T-helper 17 cell (primary cell): ENCODE measurements around the gene ACOT7. TPM values are rescaled to one million over a fixed set of nuclear protein-coding genes. Genes with fewer than 3 reads are reported as not detected.

Source experiments
- ATAC-seq: fragments of 150-1000 bp; cut with Tn5 transposase; 2 replicates; pipeline ENCODE4 v1.10.0; 2021; ENCODE audit warnings: mild to moderate bottlenecking, moderate library complexity
- DNase-seq, 3 donors: peaks; one replicate each; pipeline versions ENCODE4 v3.0.0 to v3.0.0-alpha.2; 2020 to 2021
- H3K9me3 ChIP-seq: one replicate; pipeline ENCODE4 v1.7.0; 2013; ENCODE audit warnings: low read length, mild to moderate bottlenecking; ENCODE audit not compliant: control insufficient read depth, poor library complexity, severe bottlenecking
- H3K27ac Mint-ChIP-seq: one replicate; pipeline ENCODE4 v1.8.0; 2022; ENCODE audit warnings: mild to moderate bottlenecking, moderate library complexity, mixed read lengths
- H3K27me3 Mint-ChIP-seq: one replicate; pipeline ENCODE4 v1.8.0; 2022; ENCODE audit warnings: mixed read lengths
- H3K36me3 Mint-ChIP-seq: one replicate; pipeline ENCODE4 v1.8.0; 2022; ENCODE audit warnings: low read depth, mixed read lengths
- H3K4me1 Mint-ChIP-seq: one replicate; pipeline ENCODE4 v1.8.0; 2022; ENCODE audit warnings: mild to moderate bottlenecking, mixed read lengths
- H3K4me3 Mint-ChIP-seq: one replicate; pipeline ENCODE4 v1.8.0; 2022; ENCODE audit warnings: mild to moderate bottlenecking, moderate library complexity, mixed read lengths
- total RNA-seq, 4 donors: library from RNA in 2 of 4; stranded (reverse) in 2 of 4; gene quantifications; one replicate each; pipeline ENCODE4 v1.2.3 and lab custom pipeline; 2022 to 2026

ACOT7 gene
- total RNA-seq, 2 donors from 2014 or later: 4.9 to 7.1 TPM

DNA sequence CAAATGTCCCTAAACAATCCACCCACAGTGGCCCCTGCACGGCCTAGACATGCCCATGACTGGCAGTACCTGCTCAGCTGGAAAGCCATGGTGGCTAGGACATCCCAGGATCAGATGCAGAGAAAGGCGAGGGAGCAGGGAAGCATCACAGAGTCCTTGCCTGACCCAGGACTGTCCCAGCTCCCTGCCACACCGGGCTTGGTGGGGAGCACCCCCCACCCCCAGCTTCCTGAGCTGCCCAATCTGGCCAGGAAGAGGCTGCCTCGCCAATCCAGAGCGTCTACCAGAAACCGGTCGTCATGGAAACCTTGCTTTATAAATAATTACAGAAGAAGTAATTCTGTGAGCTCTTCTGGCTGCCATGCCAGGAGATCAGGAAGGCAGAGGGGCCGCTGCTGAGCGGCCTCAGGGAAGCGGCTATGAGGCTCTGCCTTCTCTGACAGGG is 34.8 kb downstream of the ACOT7 start:
- Mint-ChIP-seq H3K36me3 (no peaks in the 10 kb centered on the region), H3K4me1 (peaks cover 32% of the 10 kb centered on the region), H3K27me3 (no peaks in the 10 kb centered on the region), H3K27ac (peak overlapping the region; percentile 96), H3K4me3 (peak overlapping the region; percentile 82)
- no peaks in the 10 kb centered on the region for H3K9me3 ChIP-seq
- DNase-seq (peak; percentile 38 to 62 (median 59)), ATAC-seq (peak; percentile 81)

DNA sequence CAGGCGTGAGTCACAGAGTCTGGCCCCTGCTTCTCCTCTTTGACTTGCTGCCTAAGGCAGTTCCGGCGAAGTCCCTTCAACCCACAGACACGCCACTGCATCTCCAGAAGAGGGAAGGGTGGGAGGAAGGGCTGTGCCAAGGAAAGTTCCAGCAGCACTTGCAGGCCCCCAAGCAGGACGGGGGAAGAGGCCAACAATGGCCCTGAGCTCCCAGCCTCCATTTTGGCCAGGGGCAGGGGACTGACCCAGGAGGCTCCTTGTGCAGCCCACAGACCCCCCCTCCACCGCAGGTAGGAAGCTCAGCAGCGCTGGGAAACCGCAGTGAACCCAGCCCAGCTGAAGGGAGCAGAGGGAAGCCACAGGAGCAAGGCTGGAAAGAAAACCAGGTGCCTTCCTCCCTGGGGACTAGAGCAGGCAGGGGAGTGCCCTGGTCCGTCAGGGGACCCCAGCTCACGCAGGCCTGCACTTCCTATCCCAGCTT is 35.4 kb downstream of the ACOT7 start:
- peak overlapping the region; percentile 82 for H3K4me3 Mint-ChIP-seq
- DNase-seq: no peak
- peak overlapping the region; percentile 96 for H3K27ac Mint-ChIP-seq
- peak; percentile 33 for ATAC-seq
- no peaks in the 10 kb centered on the region for H3K36me3 Mint-ChIP-seq
- peaks cover 29% of the 10 kb centered on the region for H3K4me1 Mint-ChIP-seq
- H3K9me3 ChIP-seq: no peaks in the 10 kb centered on the region
- no peaks in the 10 kb centered on the region for H3K27me3 Mint-ChIP-seq

DNA sequence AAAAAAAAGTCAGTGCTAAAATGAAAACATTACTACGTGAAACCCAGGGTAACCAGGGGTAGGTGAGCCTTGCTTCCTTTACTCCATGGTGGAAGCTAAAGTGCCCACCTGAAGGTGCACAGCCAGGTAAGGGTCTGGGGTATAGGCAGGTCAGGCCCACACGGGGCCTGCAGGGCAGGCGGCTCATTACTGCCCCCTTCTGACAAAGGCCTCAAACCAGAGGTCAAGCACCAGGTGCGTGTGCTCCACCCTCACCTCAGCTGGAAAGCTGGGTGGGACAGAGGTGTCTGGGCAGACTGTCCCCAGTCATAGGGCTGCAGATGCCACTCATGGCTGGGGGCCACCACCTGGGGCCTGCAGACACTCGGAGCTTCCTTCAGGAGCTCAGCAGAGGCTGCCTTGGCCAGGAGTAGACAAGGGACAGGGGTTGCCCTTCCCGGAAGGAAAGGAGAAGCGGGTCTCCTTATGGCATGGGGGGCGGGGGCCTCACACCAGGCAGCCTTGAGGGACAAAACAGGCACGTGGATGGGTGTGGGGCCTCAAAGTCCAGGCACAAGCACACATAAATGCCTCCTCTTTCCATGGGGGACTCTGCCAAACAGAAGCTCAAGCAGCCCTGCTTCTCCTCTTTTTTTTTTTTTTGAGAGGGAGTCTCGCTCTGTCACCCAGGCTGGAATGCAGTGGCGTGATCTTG is 36.2 kb downstream of the ACOT7 start:
- Mint-ChIP-seq H3K36me3 (no peaks in the 10 kb centered on the region), H3K27me3 (no peaks in the 10 kb centered on the region), H3K4me3 (no peak overlapping the region), H3K27ac (peak overlapping the region; percentile 96), H3K4me1 (peaks cover 29% of the 10 kb centered on the region)
- H3K9me3 ChIP-seq: no peaks in the 10 kb centered on the region
- ATAC-seq (no peak), DNase-seq (no peak)

DNA sequence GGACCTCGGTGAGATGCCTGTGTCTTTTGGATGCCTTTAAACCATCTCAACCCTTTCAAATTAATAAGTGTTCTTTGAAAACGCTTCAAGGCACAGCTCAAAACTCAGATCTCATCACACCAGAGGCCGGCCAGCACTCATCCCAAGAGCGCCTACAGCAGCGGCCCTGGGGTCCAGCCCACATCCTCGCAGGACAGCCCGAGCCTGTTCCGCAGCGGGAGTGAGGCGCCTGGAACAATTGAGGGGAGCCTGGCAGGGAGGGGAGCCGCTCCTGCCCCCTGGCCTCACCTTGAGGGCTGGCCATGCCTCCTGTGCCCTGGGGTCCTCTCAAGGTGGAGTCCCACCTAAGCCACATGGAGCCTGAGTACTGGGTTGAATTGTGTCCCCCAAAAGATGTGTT is 37.9 kb downstream of the ACOT7 start:
- Mint-ChIP-seq H3K4me3 (no peak overlapping the region), H3K27me3 (no peaks in the 10 kb centered on the region), H3K4me1 (peaks cover 27% of the 10 kb centered on the region), H3K36me3 (no peaks in the 10 kb centered on the region), H3K27ac (no peak overlapping the region)
- no peaks in the 10 kb centered on the region for H3K9me3 ChIP-seq
- no peak for ATAC-seq
- no peak for DNase-seq

DNA sequence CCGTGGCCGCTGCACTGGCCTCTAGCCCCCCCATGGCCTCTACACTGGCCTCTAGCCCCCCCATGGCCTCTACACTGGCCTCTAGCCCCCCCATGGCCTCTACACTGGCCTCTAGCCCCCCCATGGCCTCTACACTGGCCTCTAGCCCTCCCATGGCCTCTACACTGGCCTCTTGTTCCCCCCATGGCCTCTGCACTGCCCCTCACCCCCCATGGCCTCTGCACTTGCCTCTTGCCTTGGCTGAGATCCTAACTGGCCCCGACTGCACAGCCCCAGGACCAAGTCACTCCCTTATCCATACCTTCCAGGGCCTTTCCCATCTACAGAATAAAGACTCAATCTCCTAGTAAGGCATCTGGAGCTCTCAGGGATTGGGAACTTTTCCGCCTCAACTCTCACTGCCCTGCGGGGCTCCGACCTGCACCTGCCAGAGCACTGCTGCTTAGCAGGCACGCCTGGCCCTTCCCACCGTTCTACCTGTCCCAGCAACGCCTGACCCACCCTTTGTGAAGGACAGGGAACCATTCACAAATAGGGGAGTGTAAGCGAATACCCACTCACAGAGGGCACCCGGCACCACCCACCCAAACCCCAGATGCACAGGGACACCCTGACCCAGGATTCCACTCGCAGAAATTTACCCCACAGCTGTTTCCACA is 38.8 kb downstream of the ACOT7 start:
- peak overlapping the region; percentile 19 for H3K27ac Mint-ChIP-seq
- ATAC-seq (no peak), DNase-seq (no peak)
- peaks cover 20% of the 10 kb centered on the region for H3K4me1 Mint-ChIP-seq
- H3K4me3 Mint-ChIP-seq: no peak overlapping the region
- H3K36me3 Mint-ChIP-seq: no peaks in the 10 kb centered on the region
- H3K9me3 ChIP-seq: no peaks in the 10 kb centered on the region
- no peaks in the 10 kb centered on the region for H3K27me3 Mint-ChIP-seq

DNA sequence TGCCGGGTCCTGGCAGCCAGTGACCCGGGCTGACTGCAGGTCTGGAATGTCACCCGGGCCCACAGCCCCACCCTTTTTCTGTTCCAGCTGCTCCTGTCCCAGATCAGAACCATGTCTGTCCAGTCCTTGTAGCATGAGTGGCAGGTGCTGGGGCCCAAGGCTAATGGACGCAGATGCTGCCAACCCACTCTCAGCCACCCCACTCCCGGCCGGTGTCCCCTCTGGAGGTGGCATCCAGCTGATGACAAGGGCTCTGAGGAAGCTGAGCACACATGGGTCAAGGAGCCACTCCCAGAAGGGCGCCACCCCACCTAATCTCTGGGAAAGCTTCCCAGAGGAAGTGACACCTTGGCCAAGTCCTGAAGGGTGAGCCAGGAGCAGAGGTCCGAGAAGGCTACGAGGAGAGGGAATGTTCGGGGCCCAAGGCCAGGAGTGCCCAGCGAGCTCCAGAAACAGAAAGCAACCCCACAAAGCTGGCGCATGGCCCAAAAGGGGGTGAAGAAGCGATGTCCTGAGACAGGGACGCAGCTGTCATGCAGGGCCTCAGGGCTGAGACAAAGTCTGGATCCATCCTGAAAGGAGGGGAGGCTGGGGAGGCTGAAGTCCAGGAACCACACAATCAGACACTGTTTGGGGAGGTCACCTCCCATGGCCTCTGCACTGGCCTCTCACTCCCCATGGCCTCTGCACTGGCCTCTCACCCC is 39.5 kb downstream of the ACOT7 start:
- Mint-ChIP-seq H3K36me3 (no peaks in the 10 kb centered on the region), H3K27me3 (no peaks in the 10 kb centered on the region), H3K27ac (peak overlapping the region; percentile 45), H3K4me3 (no peak overlapping the region), H3K4me1 (peaks cover 18% of the 10 kb centered on the region)
- no peak for DNase-seq
- no peak for ATAC-seq
- H3K9me3 ChIP-seq: no peaks in the 10 kb centered on the region

DNA sequence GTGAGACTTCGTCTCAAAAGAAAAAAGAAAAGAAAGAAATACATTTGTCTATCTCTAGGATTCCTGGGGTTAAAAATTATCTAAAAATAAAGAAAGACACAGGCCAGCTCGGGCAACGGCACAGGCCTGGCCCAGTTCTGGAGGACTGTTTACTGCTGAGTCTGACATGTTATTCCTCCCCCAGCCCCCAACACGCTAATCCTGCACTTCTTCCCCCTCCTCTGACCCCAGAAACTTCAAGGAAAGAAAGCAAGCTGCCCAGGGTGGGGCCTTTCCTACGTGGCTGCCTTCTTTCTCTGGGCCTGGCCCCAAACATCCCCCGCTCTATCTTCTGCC is 40.0 kb downstream of the ACOT7 start:
- no peaks in the 10 kb centered on the region for H3K36me3 Mint-ChIP-seq
- ATAC-seq (no peak), DNase-seq (no peak)

DNA sequence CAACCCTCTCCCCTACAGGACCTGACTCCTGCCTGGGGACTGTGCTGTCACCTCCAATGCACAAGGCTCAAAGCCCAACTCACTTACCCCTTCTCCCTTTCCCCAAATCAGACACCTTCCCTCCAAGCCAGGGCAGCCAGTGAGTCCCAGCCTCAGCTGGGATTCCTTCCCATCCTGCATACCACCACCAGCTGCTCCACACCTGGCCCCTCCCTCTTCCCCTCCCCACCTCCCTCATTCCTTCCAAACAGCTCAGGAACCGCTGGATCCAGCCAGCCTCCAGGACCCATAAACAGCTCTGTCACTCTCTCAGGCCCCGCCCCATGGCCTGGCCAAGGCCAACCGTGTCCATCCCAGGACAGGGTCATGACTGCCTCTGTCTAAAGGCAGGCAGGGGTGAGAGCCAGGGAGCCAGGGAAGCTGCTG is 41.4 kb downstream of the ACOT7 start:
- DNase-seq: no peak

More for the DNA sequence above, 40.0 kb downstream of the ACOT7 start:
- Mint-ChIP-seq H3K27ac (peak overlapping the region; percentile 45), H3K27me3 (no peaks in the 10 kb centered on the region), H3K4me3 (no peak overlapping the region), H3K4me1 (peaks cover 15% of the 10 kb centered on the region)
- no peaks in the 10 kb centered on the region for H3K9me3 ChIP-seq

DNA sequence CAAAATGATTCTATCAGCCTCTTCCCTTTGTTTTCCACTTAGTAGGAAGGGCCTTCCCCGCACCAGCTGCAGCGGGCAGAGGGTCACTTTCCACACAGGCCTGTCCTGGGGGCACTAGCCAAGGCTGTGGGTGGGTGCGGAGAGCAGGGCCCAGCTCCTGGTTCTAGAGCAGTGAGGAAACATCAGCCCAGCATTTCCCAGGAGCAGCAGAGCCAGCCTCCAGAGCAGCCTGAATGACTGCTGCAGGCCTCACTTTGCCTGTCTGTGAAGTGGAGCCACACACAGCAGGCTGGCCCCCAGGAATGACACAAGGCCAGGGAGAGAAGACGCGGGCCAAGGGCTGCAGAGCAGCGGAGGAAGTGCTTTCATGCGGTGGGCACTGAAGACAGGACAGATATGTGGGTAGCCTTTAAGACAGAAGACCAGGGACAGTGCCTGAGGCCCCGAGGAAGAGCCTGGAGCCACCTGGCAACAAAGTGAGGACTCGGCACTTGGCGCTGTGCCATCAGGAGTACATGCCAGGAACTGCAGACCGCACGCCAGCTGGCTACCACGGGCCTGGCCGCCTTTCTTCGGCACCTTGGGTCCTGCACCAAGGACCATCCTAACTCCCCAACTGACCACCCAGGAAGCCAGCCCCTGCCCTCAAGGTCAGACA is 42.0 kb downstream of the ACOT7 start:
- H3K27ac Mint-ChIP-seq: no peak overlapping the region
- ATAC-seq (no peak), DNase-seq (no peak)
- no peaks in the 10 kb centered on the region for H3K27me3 Mint-ChIP-seq
- H3K4me1 Mint-ChIP-seq: peaks cover 23% of the 10 kb centered on the region
- no peak overlapping the region for H3K4me3 Mint-ChIP-seq
- no peaks in the 10 kb centered on the region for H3K9me3 ChIP-seq
- H3K36me3 Mint-ChIP-seq: no peaks in the 10 kb centered on the region

More for the DNA sequence above, 41.4 kb downstream of the ACOT7 start:
- Mint-ChIP-seq H3K27me3 (no peaks in the 10 kb centered on the region), H3K27ac (no peak overlapping the region), H3K4me3 (no peak overlapping the region), H3K4me1 (peaks cover 22% of the 10 kb centered on the region), H3K36me3 (no peaks in the 10 kb centered on the region)
- no peak for ATAC-seq
- no peaks in the 10 kb centered on the region for H3K9me3 ChIP-seq

DNA sequence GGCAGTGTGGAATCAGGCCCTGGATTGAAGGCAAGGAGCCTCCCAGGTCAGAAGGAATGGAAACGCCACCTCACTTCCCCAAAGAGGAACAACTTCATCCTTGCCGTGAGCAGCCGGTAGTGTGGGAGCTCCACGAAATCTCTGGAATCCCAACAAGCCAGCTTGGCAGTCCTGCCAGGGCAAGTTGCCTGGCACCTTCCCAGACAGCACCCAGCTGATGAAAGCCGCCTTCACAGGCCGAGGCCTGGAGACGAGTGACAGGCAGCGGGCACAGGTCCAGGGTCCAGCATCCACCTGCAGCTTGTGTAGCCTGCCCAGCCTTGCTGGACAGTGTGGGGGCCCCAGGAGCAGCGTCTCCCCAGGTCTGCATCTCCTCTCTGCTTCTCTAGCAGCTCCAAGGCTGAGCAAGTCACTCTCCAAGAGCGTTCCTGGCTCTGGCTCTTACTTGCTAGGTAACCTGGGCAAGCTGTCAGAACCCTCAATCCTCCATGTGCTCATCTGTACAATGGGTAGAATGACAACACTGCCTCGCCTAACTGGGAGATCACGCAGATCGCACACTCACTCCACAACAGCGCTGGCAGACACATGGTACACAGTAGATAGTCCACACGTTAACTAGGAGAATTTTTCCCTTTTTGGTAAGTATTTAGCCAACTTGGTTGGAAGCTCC is 43.0 kb downstream of the ACOT7 start:
- Mint-ChIP-seq H3K36me3 (no peaks in the 10 kb centered on the region), H3K27me3 (no peaks in the 10 kb centered on the region), H3K27ac (peak overlapping the region; percentile 41)

DNA sequence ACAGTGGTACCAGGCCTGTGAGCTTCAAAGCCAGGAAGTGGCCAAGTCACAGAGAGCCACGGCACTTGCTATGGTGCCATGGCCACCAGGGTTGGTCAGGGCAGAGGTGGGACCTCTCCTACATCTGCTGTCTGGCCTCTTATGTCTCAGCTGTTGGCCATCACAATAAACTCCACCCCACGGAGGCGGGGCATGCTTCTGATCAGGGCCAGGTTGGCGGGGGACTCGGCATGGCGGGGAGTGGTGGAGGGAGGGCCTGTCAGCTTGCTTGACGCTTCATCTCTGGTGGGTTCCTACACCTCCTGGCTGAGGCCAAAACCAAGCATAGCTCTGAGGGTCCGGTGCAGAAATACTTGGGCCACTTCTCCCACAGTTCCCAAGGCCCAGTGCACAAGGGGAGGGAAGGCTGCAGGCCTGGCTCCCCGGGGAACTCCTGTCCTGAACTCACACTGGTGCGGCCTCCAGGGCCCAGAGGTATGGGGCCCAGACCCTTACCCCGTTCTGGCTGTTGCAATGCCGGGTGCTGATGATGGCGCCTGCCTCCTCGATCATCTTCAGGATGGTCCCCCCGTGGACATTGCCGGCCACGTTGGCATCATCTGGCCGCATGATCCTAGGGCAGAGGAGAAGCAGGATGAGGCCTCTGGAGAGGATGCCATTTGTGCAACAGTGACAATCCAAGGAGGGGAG is 44.2 kb downstream of the ACOT7 start:
- H3K4me3 Mint-ChIP-seq: no peak overlapping the region
- DNase-seq (no peak), ATAC-seq (no peak)
- no peaks in the 10 kb centered on the region for H3K9me3 ChIP-seq
- peaks cover 21% of the 10 kb centered on the region for H3K4me1 Mint-ChIP-seq
- no peaks in the 10 kb centered on the region for H3K27me3 Mint-ChIP-seq
- H3K36me3 Mint-ChIP-seq: no peaks in the 10 kb centered on the region
- peak overlapping the region; percentile 86 for H3K27ac Mint-ChIP-seq

More for the DNA sequence above, 43.0 kb downstream of the ACOT7 start:
- Mint-ChIP-seq H3K4me3 (no peak overlapping the region), H3K4me1 (peaks cover 26% of the 10 kb centered on the region)
- ATAC-seq (no peak), DNase-seq (no peak)
- H3K9me3 ChIP-seq: no peaks in the 10 kb centered on the region

DNA sequence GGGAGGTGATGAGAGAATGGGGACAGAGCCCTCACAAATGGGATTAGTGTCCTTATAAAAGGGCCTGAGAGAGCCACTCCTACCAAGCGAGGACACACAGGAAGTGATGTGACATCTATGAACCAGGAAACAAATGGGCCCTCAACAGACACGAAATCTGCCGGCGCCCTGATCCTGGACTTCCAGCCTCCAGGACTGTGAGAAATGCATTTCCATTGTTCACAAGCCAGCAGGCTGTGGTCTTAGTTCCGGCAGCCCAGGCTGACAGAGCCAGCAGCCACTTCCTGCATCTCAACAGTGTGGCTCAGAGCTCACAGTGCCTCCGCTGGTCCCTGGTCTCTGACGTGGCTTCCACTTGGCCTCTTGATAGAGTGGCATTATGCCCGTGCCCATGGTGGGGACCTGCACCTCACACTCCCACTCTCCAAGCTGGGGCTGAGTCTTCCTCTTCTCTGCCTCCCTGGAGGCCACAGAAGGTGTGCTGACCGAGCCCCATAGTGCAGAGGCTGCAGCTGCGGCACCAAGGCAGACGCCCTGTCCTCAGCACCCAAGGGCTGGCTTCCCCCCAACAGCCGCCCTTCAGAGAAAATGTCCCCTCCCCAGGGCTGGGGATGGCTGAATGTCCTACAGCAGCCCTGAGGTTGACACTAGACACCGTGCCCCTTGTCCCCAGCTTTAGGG is 44.9 kb downstream of the ACOT7 start:
- H3K4me1 Mint-ChIP-seq: peaks cover 21% of the 10 kb centered on the region
- ATAC-seq: peak; percentile 81
- H3K27me3 Mint-ChIP-seq: no peaks in the 10 kb centered on the region
- H3K9me3 ChIP-seq: no peaks in the 10 kb centered on the region
- H3K4me3 Mint-ChIP-seq: peak overlapping the region; percentile 92
- H3K27ac Mint-ChIP-seq: peak overlapping the region; percentile 86
- no peaks in the 10 kb centered on the region for H3K36me3 Mint-ChIP-seq
- peak in 2 of 3 donors; percentile 31 to 36 for DNase-seq
